Measurements from ENCODE around the gene ZNF546. TPM values are rescaled to one million over a fixed set of nuclear protein-coding genes. Genes with fewer than 3 reads are reported as not detected.

ZNF546 gene
- polyA plus RNA-seq, 2 of the 4 experiments (the other 2 are of a cell fraction): 3.8 to 6.4 TPM

DNA sequence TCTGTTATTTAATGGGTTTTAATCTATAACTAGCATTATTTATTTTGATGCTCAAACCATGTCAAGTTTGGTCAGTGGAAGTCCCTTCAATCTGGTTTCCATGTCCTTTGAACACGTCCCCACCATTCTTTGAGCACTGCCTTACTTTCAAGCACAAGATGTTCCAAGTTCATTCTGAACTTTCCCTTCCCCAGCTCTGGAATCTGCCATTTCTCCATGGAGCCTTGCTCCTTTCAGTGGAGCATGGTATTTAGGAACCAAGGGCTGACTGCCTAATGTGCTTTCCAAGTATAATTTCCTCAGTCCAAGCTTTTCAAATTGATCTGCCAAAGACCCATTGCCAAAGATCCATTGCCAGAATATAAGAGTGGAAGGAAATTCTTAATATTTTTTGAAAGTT is 1.1 kb upstream of the ZNF546 start:
- WGBS (ENCODE audit: missing lambda C conversion rate): 84% methylated on average over 1 of the region's 1 CpG
- ATAC-seq (no peak), FAIRE-seq (peak; percentile 28), DNase-seq (ENCODE audit: low read depth in 1 of 2, low spot score in 1 of 2) (no peak)
- Histone ChIP-seq H3K4me3 (peak overlapping the region; percentile 74), H3K9me3 (peaks cover 34% of the 10 kb centered on the region), H3K27ac (peak overlapping the region; percentile 89 to 90; a peak in 5 of 6 replicates), H3K4me2 (peak overlapping the region; percentile 73), H3K4me1 (peaks cover 11% of the 10 kb centered on the region; the same call in 2 of the 3 replicates)
- TF ChIP-seq CHD4 (IDR thresholded peaks at IDR 0.05; ENCODE audit: borderline replicate concordance) (no peak), NPAS2 (CRISPR knock-in tag; IDR thresholded peaks at IDR 0.05; ENCODE audit: borderline replicate concordance) (peak; percentile 21; the same call in 1 of the 2 replicates)
- CTCF ChIA-PET: interaction anchor here (1.5 to 2.5 kb wide), 4 partner anchors 9 to 152 kb away, joined by 4 to 15 read pairs (median 6); partner anchors contain the start of gene PSMC4
- POLR2A ChIA-PET: interaction anchor here (2.7 kb wide), 1 partner anchor 25 kb away, joined by 24 read pairs; the partner anchor contains the start of gene PSMC4

DNA sequence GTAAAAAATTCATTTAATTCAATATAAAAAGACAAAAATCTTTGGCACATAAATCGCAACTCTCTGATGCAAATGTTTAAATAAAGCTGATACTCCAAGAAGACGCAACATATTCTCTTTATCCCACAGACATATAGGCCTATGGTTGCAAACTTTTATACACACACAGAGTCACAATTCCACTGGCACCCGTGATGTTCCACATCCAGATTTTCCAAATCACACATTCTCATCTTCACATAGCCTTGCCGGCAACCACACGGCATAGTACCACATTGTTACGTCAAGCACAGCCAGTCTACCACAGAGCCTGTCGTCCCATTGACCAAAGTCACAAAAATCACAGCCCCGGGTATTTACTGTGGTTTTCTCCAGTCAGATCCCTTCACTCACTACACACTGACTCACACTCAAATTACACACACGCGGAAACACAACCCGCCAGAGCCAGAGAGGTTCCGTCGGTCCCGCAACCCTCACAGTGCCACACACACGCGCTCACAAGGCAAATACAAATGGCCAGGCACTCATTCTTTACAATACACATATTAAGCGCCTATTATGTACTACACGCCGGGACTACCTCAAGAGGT is 546 bp upstream of the ZNF546 start:
- peak overlapping the region; percentile 89 to 90 for H3K27ac ChIP-seq
- peak; percentile 69 to 82 for DNase-seq (ENCODE audit: low read depth in 1 of 2, low spot score in 1 of 2)
- POLR2A ChIA-PET: interaction anchor here (0.7 to 2.7 kb wide), 8 partner anchors 8 to 359 kb away, joined by 3 to 24 read pairs (median 4); partner anchors contain the start of genes DYRK1B, FBL, PSMC4 and ZNF780A
- peak; percentile 65 to 80 for ATAC-seq
- TF ChIP-seq HOXA7 (CRISPR knock-in tag; IDR thresholded peaks at IDR 0.05): peak; percentile 85; the same call in 1 of the 2 replicates
- no peak for TF ChIP-seq ZSCAN20 (CRISPR knock-in tag; IDR thresholded peaks at IDR 0.05)
- TF ChIP-seq SMC3 (IDR thresholded peaks at IDR 0.05): 0 out of 3 replicates have a peak, but pooled peaks have one; percentile 17
- no peak for TF ChIP-seq JUN (IDR thresholded peaks at IDR 0.05)
- peak; percentile 14; the same call in 1 of the 2 replicates for TF ChIP-seq FOSB (CRISPR knock-in tag; IDR thresholded peaks at IDR 0.05)
- TF ChIP-seq ZC3H11A (IDR thresholded peaks at IDR 0.05): no peak
- TF ChIP-seq CHD4 (IDR thresholded peaks at IDR 0.05; ENCODE audit: borderline replicate concordance): peak; percentile 44; the same call in 1 of the 2 replicates
- 0 out of 2 replicates have a peak, but pooled peaks have one; percentile 72 for TF ChIP-seq HOXB5 (CRISPR knock-in tag; IDR thresholded peaks at IDR 0.05)
- peak; percentile 67; the same call in 1 of the 2 replicates for TF ChIP-seq HOXB13 (CRISPR knock-in tag; IDR thresholded peaks at IDR 0.05; ENCODE audit: low read depth)
- TF ChIP-seq, protein P1, sequence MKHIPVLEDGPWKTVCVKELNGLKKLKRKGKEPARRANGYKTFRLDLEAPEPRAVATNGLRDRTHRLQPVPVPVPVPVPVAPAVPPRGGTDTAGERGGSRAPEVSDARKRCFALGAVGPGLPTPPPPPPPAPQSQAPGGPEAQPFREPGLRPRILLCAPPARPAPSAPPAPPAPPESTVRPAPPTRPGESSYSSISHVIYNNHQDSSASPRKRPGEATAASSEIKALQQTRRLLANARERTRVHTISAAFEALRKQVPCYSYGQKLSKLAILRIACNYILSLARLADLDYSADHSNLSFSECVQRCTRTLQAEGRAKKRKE (CRISPR knock-in tag; IDR thresholded peaks at IDR 0.05; ENCODE audit: low read depth): 0 out of 2 replicates have a peak, but pooled peaks have one; percentile 51
- TF ChIP-seq, protein P2, sequence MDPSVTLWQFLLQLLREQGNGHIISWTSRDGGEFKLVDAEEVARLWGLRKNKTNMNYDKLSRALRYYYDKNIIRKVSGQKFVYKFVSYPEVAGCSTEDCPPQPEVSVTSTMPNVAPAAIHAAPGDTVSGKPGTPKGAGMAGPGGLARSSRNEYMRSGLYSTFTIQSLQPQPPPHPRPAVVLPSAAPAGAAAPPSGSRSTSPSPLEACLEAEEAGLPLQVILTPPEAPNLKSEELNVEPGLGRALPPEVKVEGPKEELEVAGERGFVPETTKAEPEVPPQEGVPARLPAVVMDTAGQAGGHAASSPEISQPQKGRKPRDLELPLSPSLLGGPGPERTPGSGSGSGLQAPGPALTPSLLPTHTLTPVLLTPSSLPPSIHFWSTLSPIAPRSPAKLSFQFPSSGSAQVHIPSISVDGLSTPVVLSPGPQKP (IDR thresholded peaks at IDR 0.05; ENCODE audit: low read depth, low read length): no peak
- 9% methylated on average over 19 of the region's 19 CpGs for WGBS (ENCODE audit: missing lambda C conversion rate)
- FAIRE-seq: peak; percentile 93
- H3K4me3 ChIP-seq: peak overlapping the region; percentile 74
- H3K4me2 ChIP-seq: peak overlapping the region; percentile 73
- peaks cover 11% of the 10 kb centered on the region; the same call in 2 of the 3 replicates for H3K4me1 ChIP-seq
- H3K9me3 ChIP-seq: peaks cover 36% of the 10 kb centered on the region
- CTCF ChIA-PET: interaction anchor here (0.5 to 2.5 kb wide), 7 partner anchors 9 to 232 kb away, joined by 3 to 15 read pairs (median 5); partner anchors contain the start of gene PSMC4

DNA sequence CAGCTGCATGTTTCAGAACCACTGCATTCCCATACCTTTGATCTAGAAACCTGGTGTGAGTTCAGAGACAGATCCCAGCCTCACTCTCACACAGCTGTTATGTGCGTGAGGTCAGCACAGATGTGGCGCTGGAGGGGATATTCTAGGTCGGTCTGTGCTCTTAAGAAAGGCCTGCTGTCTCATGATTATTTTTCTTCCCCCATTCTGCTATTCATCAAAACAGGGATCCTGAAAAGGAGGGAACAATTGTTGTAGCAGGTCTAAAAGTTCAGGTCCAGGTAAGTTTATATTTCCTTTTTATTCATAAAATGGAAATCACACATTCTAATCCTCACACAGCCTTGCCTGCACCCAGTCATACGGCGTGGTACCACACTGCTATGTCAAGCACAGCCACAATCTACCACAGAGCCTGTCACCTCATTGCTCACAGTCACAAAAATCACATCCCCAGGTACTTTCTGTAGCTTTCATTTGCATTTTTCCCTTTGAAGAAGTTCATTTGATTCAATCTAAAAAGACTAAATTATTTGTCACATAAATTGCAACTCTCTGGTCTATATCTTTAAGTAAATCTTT is 867 bp downstream of the ZNF546 start:
- no peak for TF ChIP-seq POLR2AphosphoS2 (conservative IDR thresholded peaks at IDR 0.05; ENCODE audit: low read length)
- TF ChIP-seq, protein P3, sequence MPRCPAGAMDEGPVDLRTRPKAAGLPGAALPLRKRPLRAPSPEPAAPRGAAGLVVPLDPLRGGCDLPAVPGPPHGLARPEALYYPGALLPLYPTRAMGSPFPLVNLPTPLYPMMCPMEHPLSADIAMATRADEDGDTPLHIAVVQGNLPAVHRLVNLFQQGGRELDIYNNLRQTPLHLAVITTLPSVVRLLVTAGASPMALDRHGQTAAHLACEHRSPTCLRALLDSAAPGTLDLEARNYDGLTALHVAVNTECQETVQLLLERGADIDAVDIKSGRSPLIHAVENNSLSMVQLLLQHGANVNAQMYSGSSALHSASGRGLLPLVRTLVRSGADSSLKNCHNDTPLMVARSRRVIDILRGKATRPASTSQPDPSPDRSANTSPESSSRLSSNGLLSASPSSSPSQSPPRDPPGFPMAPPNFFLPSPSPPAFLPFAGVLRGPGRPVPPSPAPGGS (IDR thresholded peaks at IDR 0.05): 0 out of 3 replicates have a peak, but pooled peaks have one; percentile 10
- no peak for FAIRE-seq
- Histone ChIP-seq H3K4me1 (peaks cover 11% of the 10 kb centered on the region; the same call in 2 of the 3 replicates), H3K4me3 (peak overlapping the region; percentile 74), H3K27ac (peak overlapping the region; percentile 89 to 90), H3K4me2 (peak overlapping the region; percentile 73), H3K9me3 (peaks cover 31% of the 10 kb centered on the region)
- POLR2A ChIA-PET: interaction anchor here (1.0 to 2.7 kb wide), 5 partner anchors 19 to 152 kb away, joined by 3 to 24 read pairs (median 5); partner anchors contain the start of genes FBL, PSMC4, ZNF780A and ZNF780B
- no peak for DNase-seq (ENCODE audit: low read depth in 1 of 2, low spot score in 1 of 2)
- no peak; a peak in 1 of 6 replicates for ATAC-seq
- CTCF ChIA-PET: interaction anchor here (0.6 to 2.5 kb wide), 4 partner anchors 7 to 322 kb away, joined by 3 to 15 read pairs (median 4); partner anchors contain the start of gene PSMC4
- WGBS (ENCODE audit: missing lambda C conversion rate): 93% methylated on average over 5 of the region's 5 CpGs
